GM12878 (cell line): ENCODE data around the gene ZNF397. TPM values are rescaled to one million over a fixed set of nuclear protein-coding genes. Genes with fewer than 3 reads are reported as not detected.
A peak's percentile ranks its signal among the peaks of the same experiment; 100 is the strongest.

Source experiments
- ATAC-seq: fragments of 200-7000 bp; cut with Tn5 transposase; 3 replicates; pipeline ENCODE4 v1.9.1; 2020; ENCODE audit warnings: mild to moderate bottlenecking, moderate library complexity
- BruUV-seq: library from RNA; stranded (reverse); fragments of 400-500 nt; replicated peaks from 2 replicates; lab custom pipeline; 2021; lab: Mats Ljungman, UMichigan
- CTCF ChIA-PET: fragments of 300-600 bp; sonication (Branson Sonifier 250); formaldehyde crosslinking; extraction: SDS; loops from one replicate; lab custom pipeline; 2021; ENCODE audit warnings: inconsistent platforms; lab: Yijun Ruan, JAX
- POLR2A ChIA-PET: fragments of 350-600 bp; formaldehyde crosslinking; extraction: SDS; loops from one replicate; lab custom pipeline; 2021; ENCODE audit warnings: inconsistent platforms; lab: Charles Lee
- RAD21 ChIA-PET: fragments of 300-600 bp; sonication (Branson Sonifier 250); formaldehyde crosslinking; loops from one replicate; lab custom pipeline; 2023; ENCODE audit warnings: antibody characterized with exemption; ENCODE audit not compliant: unreplicated experiment; lab: Charles Lee
- SMC1A ChIA-PET: fragments of 300-600 bp; sonication (Branson Sonifier 250); formaldehyde crosslinking; loops from one replicate; lab custom pipeline; 2023; ENCODE audit not compliant: unreplicated experiment, uncharacterized antibody; lab: Charles Lee
- DNase-seq: peaks from one replicate; pipeline ENCODE4 v3.0.0-alpha.2; 2011; ENCODE audit warnings: low read depth, low spot score
- FAIRE-seq: peaks from 3 replicates; lab custom pipeline; 2011; peaks lifted over from hg19 to GRCh38; lab: Jason Lieb, UNC
- H2AFZ ChIP-seq: 2 replicates; pipeline ENCODE4 v1.6.0; 2011; ENCODE audit warnings: low read depth, low read length, control low read depth; ENCODE audit not compliant: control insufficient read depth
- H3K27ac ChIP-seq: 2 replicates; pipeline ENCODE4 v1.5.1; 2011; ENCODE audit warnings: control low read depth; ENCODE audit not compliant: control insufficient read depth, insufficient read depth
- H3K27me3 ChIP-seq, 2 experiments: replicated peaks in 1 of 2; 2 replicates each; pipeline versions ENCODE4 v1.6.0 to v1.6.1; 2011; ENCODE audit warnings: low read length in 1 of 2; ENCODE audit not compliant: control insufficient read depth in 2 of 2, insufficient read depth in 2 of 2
- H3K36me3 ChIP-seq, 2 experiments: 2 replicates each; pipeline ENCODE4 v1.5.1; 2011; ENCODE audit warnings: low read length in 1 of 2; ENCODE audit not compliant: control insufficient read depth in 2 of 2, insufficient read depth in 2 of 2
- H3K4me1 ChIP-seq: 2 replicates; pipeline ENCODE4 v1.6.1; 2011; ENCODE audit warnings: mild to moderate bottlenecking, low read length, moderate library complexity, mixed read lengths; ENCODE audit not compliant: control insufficient read depth, insufficient read depth
- H3K4me2 ChIP-seq: 2 replicates; pipeline ENCODE4 v1.6.0; 2011; ENCODE audit warnings: control low read depth; ENCODE audit not compliant: control insufficient read depth, insufficient read depth
- H3K4me3 ChIP-seq: fragments of 200-600 bp; sonication (generic); 2 replicates; pipeline ENCODE4 v1.5.1; 2016
- H3K79me2 ChIP-seq: 2 replicates; pipeline ENCODE4 v1.6.0; 2011; ENCODE audit warnings: low read length; ENCODE audit not compliant: control insufficient read depth, insufficient read depth
- H3K9ac ChIP-seq: 2 replicates; pipeline ENCODE4 v1.8.0; 2011; ENCODE audit warnings: low read length, control low read depth, mixed read lengths; ENCODE audit not compliant: control insufficient read depth, insufficient read depth
- H3K9me3 ChIP-seq: replicated peaks from 3 replicates; pipeline ENCODE4 v1.5.1; 2011; ENCODE audit warnings: mild to moderate bottlenecking, low read length; ENCODE audit not compliant: control insufficient read depth, insufficient read depth
- H4K20me1 ChIP-seq: 2 replicates; pipeline ENCODE4 v1.6.0; 2011; ENCODE audit not compliant: control insufficient read depth, insufficient read depth
- ATF7 ChIP-seq: fragments of 450-650 bp; IDR thresholded peaks from 2 replicates; pipeline ENCODE4 v1.6.1; 2016; ENCODE audit warnings: low read depth, mild to moderate bottlenecking
- CBX5 ChIP-seq: sonication (generic); IDR thresholded peaks from 2 replicates; pipeline ENCODE4 v1.6.1; 2016; ENCODE audit warnings: low read depth, moderate library complexity, mild to moderate bottlenecking, inconsistent platforms
- GABPA ChIP-seq: IDR thresholded peaks from 2 replicates; pipeline ENCODE4 v1.6.1; 2014; ENCODE audit warnings: antibody characterized with exemption, low read depth, mild to moderate bottlenecking, inconsistent platforms
- GATAD2B ChIP-seq: fragments of 450-650 bp; conservative IDR thresholded peaks from 2 replicates; pipeline ENCODE4 v1.6.1; 2017; ENCODE audit warnings: low read depth, mild to moderate bottlenecking, moderate library complexity
- KLF5 ChIP-seq: fragments of 450-650 bp; IDR thresholded peaks from 2 replicates; pipeline ENCODE4 v1.6.1; 2014; ENCODE audit warnings: mild to moderate bottlenecking; ENCODE audit not compliant: partially characterized antibody
- NRF1 ChIP-seq: conservative IDR thresholded peaks from 2 replicates; pipeline ENCODE4 v1.6.1; 2011; ENCODE audit warnings: mild to moderate bottlenecking, low read depth, low read length, improper control_type of control experiment
- ZNF274 ChIP-seq: IDR thresholded peaks from one replicate; pipeline ENCODE4 v1.8.0; 2011; ENCODE audit not compliant: insufficient read length, insufficient read depth
- WGBS: methylation state at CpG from one replicate; pipeline ENCODE4 v1.1.6; 2016; ENCODE audit warnings: low lambda C conversion rate; ENCODE audit not compliant: insufficient replicate concordance, insufficient coverage; ENCODE audit errors: missing lambda C conversion rate; 5-methylcytosine and 5-hydroxymethylcytosine counted together
- in situ Hi-C: fragments of 300-500 bp; cut with MboI; formaldehyde crosslinking; loops from 9 replicates; pipeline ENCODE4 v1.14.3; 2018; ENCODE audit warnings: mixed read lengths
- intact Hi-C: fragments of 100-400 bp; cut with micrococcal nuclease; formaldehyde crosslinking; loops from one replicate; pipeline ENCODE4 v1.14.2; 2022; ENCODE audit not compliant: unreplicated experiment
- polyA plus RNA-seq, 11 experiments: library from polyadenylated mRNA; depleted of rRNA in 4 of 11; unstranded in 6 of 11; stranded (reverse) in 5 of 11; fragments of >200 nt; fragmentation: Nextera tagmentation in 4 of 11; fragmentation: Illumina TruSeq in 1 of 11; extraction: Ambion mirVana in 4 of 11; extraction: Trizol in 1 of 11; gene quantifications; 1 replicate in 1 of 11; 2 replicates in 10 of 11; pipeline versions ENCODE4 v1.2.1 to v1.2.3, GENCODE V29; 2011 to 2016; ENCODE audit warnings: inconsistent platforms in 2 of 11, missing spikeins in 2 of 11, low read depth in 1 of 11
- total RNA-seq, 4 experiments: library from RNA; depleted of rRNA in 3 of 4; stranded (reverse); fragments of >200 nt in 3 of 4; fragmentation: Illumina TruSeq in 1 of 4; extraction: Trizol in 1 of 4; gene quantifications; 2 replicates each; pipeline versions ENCODE4 v1.2.1 to v1.2.3, GENCODE V29; 2013 to 2021

Gene ZNF397
- total and polyA plus RNA-seq, 10 of the 15 experiments (the other 5 are each of a cell fraction or from before 2014, with no cell fraction given), result 5.2 to 13.3 (median 10.8) TPM

DNA sequence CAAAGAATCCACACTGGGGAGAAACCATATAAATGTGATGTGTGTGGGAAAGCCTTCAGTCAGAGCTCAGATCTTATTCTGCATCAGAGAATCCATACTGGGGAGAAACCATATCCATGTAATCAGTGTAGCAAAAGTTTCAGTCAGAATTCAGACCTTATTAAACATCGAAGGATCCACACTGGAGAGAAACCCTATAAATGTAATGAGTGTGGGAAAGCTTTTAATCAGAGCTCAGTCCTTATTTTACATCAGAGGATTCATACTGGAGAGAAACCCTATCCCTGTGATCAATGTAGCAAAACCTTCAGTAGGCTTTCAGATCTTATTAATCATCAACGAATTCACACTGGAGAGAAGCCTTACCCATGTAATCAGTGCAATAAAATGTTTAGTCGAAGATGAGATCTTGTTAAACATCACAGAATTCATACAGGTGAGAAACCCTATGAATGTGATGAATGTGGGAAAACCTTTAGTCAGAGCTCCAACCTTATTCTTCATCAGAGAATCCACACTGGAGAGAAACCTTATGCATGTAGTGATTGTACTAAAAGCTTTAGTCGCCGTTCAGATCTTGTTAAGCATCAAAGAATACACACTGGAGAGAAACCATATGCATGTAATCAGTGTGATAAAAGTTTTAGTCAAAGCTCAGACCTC is 65.9 kb downstream of the ZNF397 start:
- Histone ChIP-seq H3K4me3 (no peak overlapping the region), H3K4me1 (no peaks in the 10 kb centered on the region), H3K79me2 (no peaks in the 10 kb centered on the region), H3K9me3 (peaks cover 40% of the 10 kb centered on the region), H3K4me2 (no peak overlapping the region), H3K27me3 (no peaks in the 10 kb centered on the region), H2AFZ (no peak overlapping the region), H3K36me3 (peaks cover 2 to 8% of the 10 kb centered on the region in 2 experiments; a peak in 2 of 4 replicates), H3K27ac (no peak overlapping the region), H3K9ac (no peak overlapping the region), H4K20me1 (no peaks in the 10 kb centered on the region)
- DNase-seq (no peak), ATAC-seq (no peak), FAIRE-seq (no peak)
- ChIA-PET RAD21 (no interaction called here), CTCF (no interaction called here), SMC1A (no interaction called here), POLR2A (no interaction called here)
- no peak for TF ChIP-seq GABPA
- no peak for TF ChIP-seq NRF1
- TF ChIP-seq ATF7, result no peak
- peak; percentile 83 for TF ChIP-seq ZNF274
- peak; percentile 68; the same call in 1 of the 2 replicates for TF ChIP-seq CBX5
- no peak for TF ChIP-seq GATAD2B
- peak; percentile 51 for TF ChIP-seq KLF5
- WGBS, result 94% methylated on average over 5 of the region's 5 CpGs
- in situ Hi-C loops (no loop called here), intact Hi-C loops (no loop called here)
- BruUV-seq, result TSS peak; percentile 31

Other genes starting within 250 kb of the ZNF397 start
- gene MAPRE2, start 199.6 kb upstream of the ZNF397 start, total RNA-seq (2014; rRNA removed), result 20.9 and 22.4 TPM in 2 replicates
- gene MAPRE2, start 199.6 kb upstream of the ZNF397 start, total RNA-seq (2014; rRNA removed; fragmentation: Illumina TruSeq; extraction: Trizol), result 18.7 and 18.9 TPM in 2 replicates
- 23.9 and 27.9 TPM in 2 replicates for gene MAPRE2, start 199.6 kb upstream of the ZNF397 start, total RNA-seq (2021)
- 50.6 and 63.4 TPM in 2 replicates for gene MAPRE2, start 199.6 kb upstream of the ZNF397 start, polyA plus RNA-seq (2011; rRNA removed)
- 28.5 and 39.8 TPM in 2 replicates for gene MAPRE2, start 199.6 kb upstream of the ZNF397 start, polyA plus RNA-seq (2014; fragmentation: Illumina TruSeq; extraction: Trizol)
- gene MAPRE2, start 199.6 kb upstream of the ZNF397 start, polyA plus RNA-seq (2014; fragmentation: Nextera tagmentation; extraction: Ambion mirVana), result 10 to 100 TPM; 11.0 to 16.3 TPM
- gene MAPRE2, start 199.6 kb upstream of the ZNF397 start, polyA plus RNA-seq (2014; rRNA removed), result 26.7 and 32.3 TPM in 2 replicates
- 10 to 100 TPM; 24.0 to 25.0 TPM for gene MAPRE2, start 199.6 kb upstream of the ZNF397 start, polyA plus RNA-seq (2016; fragmentation: Nextera tagmentation; extraction: Ambion mirVana)
- gene ZSCAN30, start 49.2 kb downstream of the ZNF397 start, total RNA-seq (2014; rRNA removed), result 15.0 and 17.9 TPM in 2 replicates
- 12.7 and 15.2 TPM in 2 replicates for gene ZSCAN30, start 49.2 kb downstream of the ZNF397 start, total RNA-seq (2014; rRNA removed; fragmentation: Illumina TruSeq; extraction: Trizol)
- 10.5 and 12.3 TPM in 2 replicates for gene ZSCAN30, start 49.2 kb downstream of the ZNF397 start, total RNA-seq (2021)
- gene ZSCAN30, start 49.2 kb downstream of the ZNF397 start, polyA plus RNA-seq (2011; rRNA removed), result 10.0 and 15.7 TPM in 2 replicates
- gene ZSCAN30, start 49.2 kb downstream of the ZNF397 start, polyA plus RNA-seq (2014; fragmentation: Illumina TruSeq; extraction: Trizol), result 15.7 and 18.8 TPM in 2 replicates
- 1 to 10 TPM; 2.7 to 3.2 TPM for gene ZSCAN30, start 49.2 kb downstream of the ZNF397 start, polyA plus RNA-seq (2014; fragmentation: Nextera tagmentation; extraction: Ambion mirVana)
- 11.9 and 13.6 TPM in 2 replicates for gene ZSCAN30, start 49.2 kb downstream of the ZNF397 start, polyA plus RNA-seq (2014; rRNA removed)
- gene ZSCAN30, start 49.2 kb downstream of the ZNF397 start, polyA plus RNA-seq (2016; fragmentation: Nextera tagmentation; extraction: Ambion mirVana), result 10 to 100 TPM; 10.0 to 10.1 TPM
- 19.7 and 25.1 TPM in 2 replicates for gene ZNF24, start 103.4 kb downstream of the ZNF397 start, total RNA-seq (2014; rRNA removed)
- 30.7 and 31.5 TPM in 2 replicates for gene ZNF24, start 103.4 kb downstream of the ZNF397 start, total RNA-seq (2014; rRNA removed; fragmentation: Illumina TruSeq; extraction: Trizol)
- 34.0 and 34.6 TPM in 2 replicates for gene ZNF24, start 103.4 kb downstream of the ZNF397 start, total RNA-seq (2021)
- gene ZNF24, start 103.4 kb downstream of the ZNF397 start, polyA plus RNA-seq (2011; rRNA removed), result 28.8 and 43.1 TPM in 2 replicates
- 25.9 and 35.3 TPM in 2 replicates for gene ZNF24, start 103.4 kb downstream of the ZNF397 start, polyA plus RNA-seq (2014; fragmentation: Illumina TruSeq; extraction: Trizol)
- 10 to 100 TPM; 19.3 to 41.6 TPM for gene ZNF24, start 103.4 kb downstream of the ZNF397 start, polyA plus RNA-seq (2014; fragmentation: Nextera tagmentation; extraction: Ambion mirVana)
- gene ZNF24, start 103.4 kb downstream of the ZNF397 start, polyA plus RNA-seq (2014; rRNA removed), result 12.4 and 13.6 TPM in 2 replicates
- gene ZNF24, start 103.4 kb downstream of the ZNF397 start, polyA plus RNA-seq (2016; fragmentation: Nextera tagmentation; extraction: Ambion mirVana), result 10 to 100 TPM; 27.7 to 41.7 TPM
- gene ZNF396, start 136.3 kb downstream of the ZNF397 start, total RNA-seq (2014; rRNA removed), result 0.51 and 0.76 TPM in 2 replicates
- 0.58 and 0.60 TPM in 2 replicates for gene ZNF396, start 136.3 kb downstream of the ZNF397 start, total RNA-seq (2014; rRNA removed; fragmentation: Illumina TruSeq; extraction: Trizol)
- 0.45 and 0.46 TPM in 2 replicates for gene ZNF396, start 136.3 kb downstream of the ZNF397 start, total RNA-seq (2021)
- 0.60 and 0.84 TPM in 2 replicates for gene ZNF396, start 136.3 kb downstream of the ZNF397 start, polyA plus RNA-seq (2011; rRNA removed)
- gene ZNF396, start 136.3 kb downstream of the ZNF397 start, polyA plus RNA-seq (2014; fragmentation: Illumina TruSeq; extraction: Trizol), result 0.48 and 1.3 TPM in 2 replicates
- under 1 TPM; 0.14 to 0.37 TPM for gene ZNF396, start 136.3 kb downstream of the ZNF397 start, polyA plus RNA-seq (2014; fragmentation: Nextera tagmentation; extraction: Ambion mirVana)
- gene ZNF396, start 136.3 kb downstream of the ZNF397 start, polyA plus RNA-seq (2014; rRNA removed), result 0.24 and 0.33 TPM in 2 replicates
- under 1 TPM; 0.40 to 0.79 TPM for gene ZNF396, start 136.3 kb downstream of the ZNF397 start, polyA plus RNA-seq (2016; fragmentation: Nextera tagmentation; extraction: Ambion mirVana)